Suppressor macrophage (primary cell): ENCODE measurements around the gene ZSCAN22.
"Not testable (repeated sequence)": the region's sequence is repeated elsewhere in the genome, so short reads cannot be mapped to it uniquely, and the experiment has no call there.

Experiments
- DNase-seq, 4 experiments: peaks; one replicate each; pipeline ENCODE4 v3.0.0-alpha.2; 2020 to 2022

Gene ZSCAN22

GRCh38 chr19:58318297-58318696, 8.5 kb upstream of the ZSCAN22 start:
- no peak for DNase-seq

GRCh38 chr19:58319241-58319640, 7.6 kb upstream of the ZSCAN22 start:
- no peak for DNase-seq

- no peak for DNase-seq
These were observed 1.3 kb upstream of the ZSCAN22 start for GRCh38 chr19:58325311-58326022.

DNA sequence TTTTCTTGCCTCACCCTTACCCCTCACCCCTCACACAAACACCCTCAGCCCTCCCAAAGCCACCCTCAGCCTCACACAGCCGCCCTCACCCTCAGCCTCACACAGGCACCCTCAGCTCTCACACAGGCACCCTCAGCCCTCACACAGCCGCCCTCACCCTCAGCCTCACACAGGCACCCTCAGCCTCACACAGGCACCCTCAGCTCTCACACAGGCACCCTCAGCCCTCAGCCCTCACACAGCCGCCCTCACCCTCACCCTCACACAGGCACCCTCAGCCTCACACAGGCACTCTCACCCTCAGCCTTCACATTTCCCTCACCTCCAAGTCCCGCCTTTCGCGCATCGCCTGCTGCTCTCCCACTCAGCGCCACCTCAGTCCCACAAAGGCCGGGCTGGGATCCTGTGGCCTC, 287 bp upstream of the ZSCAN22 start:
- no peak for DNase-seq

- peak; percentile 29 to 49 (median 36) for DNase-seq
These were observed 2.2 kb downstream of the ZSCAN22 start for GRCh38 chr19:58328999-58329398.

- DNase-seq, result peak in 2 of 4 experiments; percentile 13 to 14
These were observed 3.7 kb downstream of the ZSCAN22 start for GRCh38 chr19:58330458-58330857.

DNA sequence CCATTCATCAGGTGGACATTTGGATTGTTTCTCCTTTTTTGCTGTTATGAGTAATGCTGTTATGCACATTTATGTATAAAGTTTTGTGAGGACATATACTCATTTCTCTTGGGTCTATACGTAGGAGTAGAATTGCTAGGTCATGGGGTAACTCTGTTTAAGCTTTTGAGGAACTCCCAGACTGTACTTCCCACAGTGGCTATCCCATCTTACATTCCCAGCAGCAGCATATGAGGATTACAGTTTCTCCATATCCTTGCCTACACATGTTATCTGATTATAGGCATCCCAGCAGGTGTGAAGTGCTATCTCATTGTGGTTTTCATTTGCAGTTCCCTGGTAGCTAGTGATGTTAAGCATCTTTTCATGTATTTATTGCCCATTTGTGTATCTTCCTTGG, 5.9 kb downstream of the ZSCAN22 start:
- peak; percentile 15 to 63 (median 42) for DNase-seq

GRCh38 chr19:58334691-58335249, 8.0 kb downstream of the ZSCAN22 start:
- no peak for DNase-seq

- DNase-seq, result no peak
These were observed 8.8 kb downstream of the ZSCAN22 start for GRCh38 chr19:58335630-58336029.

GRCh38 chr19:58336216-58336615, 9.4 kb downstream of the ZSCAN22 start:
- DNase-seq, result no peak

DNA sequence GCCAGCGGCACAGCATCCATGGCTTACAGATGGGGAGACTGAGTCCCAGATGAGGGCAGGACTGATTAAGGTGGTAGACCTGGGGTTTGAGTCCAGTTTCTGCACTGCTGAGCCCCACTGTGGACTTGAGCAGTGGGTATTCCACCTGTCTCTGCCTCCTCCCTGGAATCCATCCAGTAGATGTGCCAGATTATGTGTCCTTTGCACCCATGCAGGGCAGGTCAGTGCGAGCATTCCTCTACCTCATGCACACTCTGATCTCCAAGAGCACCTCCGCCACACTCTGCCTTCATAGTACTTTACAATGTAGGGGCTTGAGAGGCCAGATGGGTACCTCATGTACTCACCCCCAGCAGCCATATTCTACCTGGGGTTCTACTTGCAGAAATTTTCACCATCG, 10.0 kb downstream of the ZSCAN22 start:
- DNase-seq, result no peak

- DNase-seq, result no peak
These were observed 11.5 kb downstream of the ZSCAN22 start for GRCh38 chr19:58338336-58338735.

- no peak for DNase-seq
These were observed 12.2 kb downstream of the ZSCAN22 start for GRCh38 chr19:58338825-58339558.

DNA sequence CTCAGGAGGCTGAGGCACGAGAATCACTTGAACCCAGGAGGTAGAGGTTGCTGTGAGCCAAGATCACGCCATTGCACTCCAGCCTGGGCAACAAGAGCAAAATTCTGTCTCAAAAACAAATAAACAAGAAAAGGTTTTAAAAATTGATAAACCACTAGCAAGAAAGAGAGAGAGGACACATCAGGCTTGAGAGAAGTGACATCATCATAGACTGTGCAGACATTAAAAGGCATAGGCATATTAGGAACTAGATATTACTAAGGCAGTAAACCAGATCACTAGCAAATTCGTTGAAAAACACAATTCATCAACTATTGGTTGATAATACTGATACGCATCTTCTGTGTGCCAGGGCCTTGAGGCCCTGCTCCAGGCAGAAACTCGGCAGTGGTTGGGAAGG, 18.8 kb downstream of the ZSCAN22 start:
- DNase-seq, result no peak

DNA sequence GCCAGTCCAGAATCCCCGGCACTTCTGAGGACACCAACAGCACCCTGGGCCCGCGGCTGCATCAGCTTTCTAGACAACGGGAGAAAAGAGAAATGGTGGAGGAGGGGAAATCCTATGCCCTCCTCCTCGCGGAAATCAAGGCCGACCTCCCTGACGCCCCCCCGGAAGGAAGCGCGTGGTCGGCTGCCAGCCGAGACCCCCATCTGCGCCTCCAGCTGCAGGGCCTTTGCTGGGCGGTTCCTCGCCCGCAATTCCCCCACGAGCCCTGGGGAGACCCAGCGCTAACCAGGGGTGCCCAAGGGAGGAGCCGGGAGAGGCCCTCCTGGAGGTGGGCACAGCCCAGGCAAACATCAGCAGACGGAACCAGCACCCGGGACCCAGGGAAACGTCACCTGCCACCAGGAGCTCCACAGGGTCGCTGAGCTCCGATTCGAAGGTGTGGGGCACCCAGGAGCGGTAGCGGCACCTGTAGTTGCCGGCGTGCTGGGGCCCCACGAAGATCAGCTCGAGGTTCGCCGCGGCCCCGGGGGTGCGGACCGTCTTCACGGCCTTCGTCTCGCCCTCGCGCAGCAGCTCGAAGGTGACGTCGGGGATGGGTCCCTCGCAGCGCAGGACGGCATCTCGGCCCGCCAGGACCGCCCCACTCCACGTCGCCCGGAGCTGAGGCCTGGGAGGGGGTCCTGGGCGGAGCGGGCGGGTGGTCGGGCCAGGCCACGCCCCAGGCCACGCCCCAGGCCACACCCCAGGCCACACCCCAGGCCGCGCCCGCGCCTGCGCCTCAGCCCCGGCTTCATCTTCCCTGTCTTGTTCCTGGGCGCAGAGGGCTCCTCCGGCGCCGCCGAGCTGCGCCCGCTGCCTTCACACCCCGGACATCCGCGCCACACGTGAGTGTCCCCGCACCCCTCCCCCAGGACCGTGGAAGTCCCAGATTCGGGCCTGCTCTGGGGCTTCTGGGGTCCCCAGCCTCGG, 20.5 kb downstream of the ZSCAN22 start:
- DNase-seq, result peak; percentile 80 to 93 (median 87)

DNA sequence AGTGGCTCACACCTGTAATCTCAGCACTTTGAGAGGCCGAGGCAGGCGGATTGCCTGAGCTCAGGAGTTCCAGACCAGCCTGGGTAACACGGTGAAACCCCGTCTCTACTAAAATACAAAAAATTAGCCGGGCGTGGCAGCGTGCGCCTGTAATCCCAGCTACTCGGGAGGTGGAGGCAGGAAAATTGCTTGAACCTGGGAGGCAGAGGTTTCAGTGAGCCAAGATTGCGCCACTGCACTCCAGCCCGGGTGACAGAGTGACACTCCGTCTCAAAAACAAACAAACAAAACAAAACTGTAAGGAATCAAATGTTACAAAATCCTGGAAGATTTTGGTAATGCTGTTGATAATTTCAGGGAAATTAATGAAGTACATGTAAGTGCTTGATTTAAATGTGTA, 21.3 kb downstream of the ZSCAN22 start:
- DNase-seq, result not testable (repeated sequence)

DNA sequence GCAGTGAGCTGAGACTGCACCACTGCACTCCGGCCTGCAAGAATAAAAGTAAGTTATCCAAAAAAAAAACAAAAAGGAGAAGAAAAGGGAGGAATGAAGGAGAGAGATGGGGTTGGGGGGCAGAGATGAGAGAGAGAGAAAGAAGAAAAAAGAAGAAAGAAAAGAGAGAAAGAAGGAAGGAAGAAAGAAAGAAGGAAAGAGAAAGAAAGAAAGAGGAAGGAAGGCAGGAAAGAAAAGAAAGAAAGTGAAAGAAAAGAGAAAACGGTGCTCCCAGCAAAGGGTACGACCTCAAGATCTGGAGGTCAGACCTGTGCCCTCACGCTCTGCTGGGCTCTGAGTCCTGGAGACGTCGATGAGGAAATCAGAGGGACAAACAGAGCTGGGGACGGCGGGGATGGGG, 22.8 kb downstream of the ZSCAN22 start:
- DNase-seq, result no peak

DNA sequence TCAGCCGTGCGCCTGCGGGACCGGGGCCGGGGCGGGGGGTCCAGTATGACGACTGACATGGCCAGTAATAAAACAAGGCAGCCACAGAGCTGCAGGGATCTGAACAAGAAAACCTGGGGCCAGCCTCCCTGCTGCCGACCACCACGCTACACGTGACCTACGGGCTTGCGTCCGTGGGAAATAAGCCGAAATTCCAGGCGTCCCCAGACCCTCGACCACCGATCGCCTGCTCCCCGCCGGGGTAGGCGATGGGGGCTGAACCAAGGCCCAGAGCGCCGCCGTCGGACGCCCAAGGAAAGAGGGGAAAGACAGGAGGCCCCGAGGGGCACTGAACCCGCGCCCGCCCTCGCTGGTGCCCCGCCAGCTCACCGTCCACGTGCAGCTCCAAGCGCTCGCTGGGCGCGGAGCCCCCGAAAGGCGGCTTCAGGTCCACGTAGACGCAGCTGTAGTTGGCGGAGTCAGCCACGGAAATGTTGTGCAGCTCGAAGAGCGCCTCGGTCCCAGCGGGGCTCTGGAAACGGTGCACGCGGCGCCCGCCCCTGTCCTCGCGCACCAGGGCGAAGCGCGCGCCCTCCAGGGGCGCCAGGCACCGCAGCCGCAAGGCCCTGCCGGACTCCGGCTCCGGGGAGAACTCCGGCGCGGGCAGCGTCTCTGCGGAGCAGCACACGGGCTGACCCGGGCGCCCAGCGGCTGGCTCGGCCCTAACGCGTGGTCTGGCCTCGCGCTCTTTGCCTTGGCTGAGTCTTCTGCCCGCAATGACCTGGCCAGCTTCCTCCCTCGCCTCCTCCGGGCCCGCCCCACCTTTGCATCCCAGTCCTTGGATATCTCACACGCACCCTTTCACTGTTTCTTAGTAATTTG, 23.4 kb downstream of the ZSCAN22 start:
- no peak for DNase-seq

- no peak for DNase-seq
These were observed 24.2 kb downstream of the ZSCAN22 start for GRCh38 chr19:58350871-58351557.

DNA sequence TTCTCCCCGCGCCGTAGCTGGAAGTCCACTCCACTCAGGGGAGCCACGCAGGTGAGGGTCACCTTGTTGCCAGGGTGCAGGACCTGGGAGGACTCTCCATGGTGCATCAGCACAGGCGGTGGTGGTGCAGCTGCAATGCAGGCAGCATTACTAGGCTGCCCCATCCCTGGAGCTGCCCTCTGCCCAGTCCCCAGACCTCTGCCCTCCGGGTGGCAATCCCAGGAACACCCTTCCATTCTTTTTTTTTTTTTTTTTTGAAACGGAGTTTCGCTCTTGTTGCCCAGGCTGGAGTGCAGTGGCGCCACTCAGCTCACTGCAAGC, 24.7 kb downstream of the ZSCAN22 start:
- no peak for DNase-seq
